GM21360 (cell line): ENCODE data around the gene MOB2.
A peak's percentile ranks its signal among the peaks of the same experiment; 100 is the strongest.

ENCODE experiments used
- ATAC-seq: cut with Tn5 transposase; IDR thresholded peaks from one replicate; pipeline ENCODE4 v1.9.1; 2021; ENCODE audit warnings: mild to moderate bottlenecking, moderate library complexity; ENCODE audit not compliant: unreplicated experiment

Gene MOB2

DNA sequence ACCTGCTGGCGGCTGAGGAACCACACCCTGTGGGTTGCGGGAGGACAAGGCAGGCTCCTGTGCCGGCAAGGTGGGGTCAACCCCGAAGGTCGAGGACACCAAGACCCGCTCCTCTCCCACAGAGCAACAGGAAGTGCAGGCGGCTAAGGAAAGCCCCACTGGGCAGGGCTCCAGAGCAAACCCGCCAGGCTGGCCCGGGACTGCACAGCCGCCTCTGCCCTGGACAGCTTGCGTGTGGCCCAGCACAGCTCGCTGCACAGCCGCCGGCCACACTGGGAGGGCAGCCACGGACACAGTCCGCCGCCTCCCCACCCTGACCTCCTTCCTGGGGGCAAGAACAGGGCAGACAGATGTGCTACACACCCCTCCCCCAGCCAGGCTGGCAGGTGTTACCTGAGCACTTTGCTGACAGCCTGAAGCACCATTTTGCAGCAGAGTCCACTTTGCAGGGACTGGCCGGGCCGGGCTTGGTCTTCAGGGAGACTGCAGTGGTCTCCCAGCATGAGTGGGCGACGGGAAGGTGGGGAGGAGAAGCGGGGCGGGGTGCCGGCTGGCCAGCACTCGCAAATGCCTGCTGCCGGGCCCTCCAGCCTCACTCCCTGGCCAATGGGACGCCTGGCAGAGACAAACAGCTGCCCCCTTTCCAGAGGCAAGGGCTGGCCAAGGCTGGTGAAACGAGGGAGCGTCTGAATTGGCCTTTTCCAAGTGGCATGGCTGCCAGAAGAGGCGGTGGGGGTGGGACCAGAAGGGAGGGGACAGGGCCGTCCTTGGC, at the start of gene MOB2:
TSS of gene MOB2 (minus strand) at position 726 of the 772 bp plus-strand sequence. CDS start at position 503, 223 bp downstream.
- no peak for ATAC-seq

- ATAC-seq, result no peak
These were observed 48.1 kb upstream of the MOB2 start for GRCh38 chr11:1534682-1535081.

GRCh38 chr11:1534171-1534570, 47.6 kb upstream of the MOB2 start:
- ATAC-seq, result no peak

- no peak for ATAC-seq
These were observed 46.8 kb upstream of the MOB2 start for GRCh38 chr11:1533342-1533725.

DNA sequence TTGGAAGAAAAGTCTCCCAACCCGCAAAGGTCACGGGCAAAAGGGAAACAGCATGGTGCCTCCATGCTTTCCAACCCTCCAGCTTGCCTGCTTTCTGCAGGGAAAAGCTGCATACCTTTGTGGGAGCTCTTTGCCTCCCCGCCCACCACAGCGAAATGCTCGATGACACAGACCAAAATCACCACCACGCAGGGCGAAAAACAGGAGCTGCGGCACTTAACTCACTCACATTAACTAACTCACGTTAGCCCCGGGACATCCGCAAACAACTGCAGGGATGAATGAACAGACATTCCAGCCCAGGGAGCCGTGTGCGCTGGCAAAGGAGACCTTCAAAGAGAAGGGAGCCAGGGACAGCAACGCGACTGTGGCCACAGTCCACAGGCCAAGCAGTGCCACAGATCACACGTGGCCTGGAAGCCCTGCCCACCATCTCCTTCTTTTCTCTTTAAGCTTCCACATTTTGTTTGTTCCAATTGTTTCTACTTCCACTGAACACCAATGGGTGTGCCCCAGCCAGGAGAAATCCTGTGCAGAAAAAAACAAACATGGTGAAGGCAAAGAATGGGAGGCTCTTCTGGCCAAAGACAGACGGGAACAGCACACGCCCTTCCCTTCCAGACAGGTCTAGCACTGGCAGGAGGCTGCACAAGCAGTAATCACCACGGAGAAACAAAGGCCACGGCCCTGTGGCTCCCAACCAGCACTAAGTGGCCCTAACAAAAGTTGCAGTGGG, 46.2 kb upstream of the MOB2 start:
- no peak for ATAC-seq

DNA sequence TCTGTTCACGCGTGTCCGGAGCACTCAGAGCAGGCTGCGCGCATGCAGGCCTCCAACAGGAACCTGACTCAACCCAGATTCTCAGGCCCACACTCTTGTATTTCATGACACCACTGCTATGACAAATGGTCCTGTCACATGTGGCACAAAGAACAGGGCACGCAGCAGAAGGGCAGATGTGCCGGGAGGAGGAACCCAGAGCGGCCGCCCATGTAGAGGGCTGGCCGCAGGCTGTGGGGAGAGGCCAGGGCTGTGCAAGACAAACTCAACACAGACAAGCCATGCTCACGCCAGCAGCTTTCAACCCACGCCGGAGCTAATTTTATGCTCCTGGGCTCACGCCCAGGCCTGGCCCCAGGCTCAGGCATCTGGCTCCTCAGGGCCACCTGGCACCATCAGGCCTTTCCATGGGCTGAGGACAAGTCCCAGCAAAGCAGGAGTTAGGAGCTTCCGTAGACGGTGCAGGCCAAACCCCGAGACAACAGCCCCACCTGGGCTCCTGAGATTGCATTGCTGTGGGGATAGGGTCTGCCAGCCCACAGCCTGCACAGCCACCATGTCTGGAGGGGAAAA, 45.5 kb upstream of the MOB2 start:
- ATAC-seq, result no peak

GRCh38 chr11:1531449-1532013, 45.0 kb upstream of the MOB2 start:
- no peak for ATAC-seq

DNA sequence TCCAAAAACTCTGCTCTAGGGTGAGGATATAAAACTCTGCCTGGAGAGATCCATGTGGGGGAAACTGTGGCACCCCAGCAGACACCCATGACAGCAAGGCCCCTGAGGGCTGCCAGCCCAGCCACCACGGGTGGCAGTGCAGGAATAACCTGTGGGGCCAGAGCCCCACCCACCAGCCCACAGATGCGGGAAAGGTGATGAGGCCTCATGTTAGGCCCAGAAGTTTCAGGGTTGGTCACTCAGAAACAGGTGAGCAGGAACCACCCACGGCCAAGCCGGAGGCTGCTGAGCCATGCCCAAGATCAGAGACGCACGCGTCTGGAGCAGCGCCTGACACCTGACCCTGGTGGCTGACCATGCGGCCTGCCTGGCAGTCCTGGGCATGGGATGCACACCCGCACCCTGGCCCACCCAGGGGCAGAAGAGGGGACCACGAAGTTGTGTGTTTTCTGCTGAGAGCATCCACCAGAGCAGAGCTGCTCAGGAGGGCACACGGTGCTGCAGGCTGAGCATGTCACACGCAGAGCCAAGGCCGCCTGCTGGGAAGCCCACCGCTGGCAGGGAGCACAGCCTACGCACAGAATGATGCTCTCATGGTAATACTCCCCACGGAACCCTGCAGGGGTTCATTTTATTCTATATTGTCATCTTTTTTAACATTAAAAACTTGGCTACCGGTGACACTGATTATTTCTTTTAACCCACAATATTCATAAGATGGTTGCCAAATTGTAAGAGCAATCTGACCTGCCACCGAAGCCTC, 44.3 kb upstream of the MOB2 start:
- no peak for ATAC-seq

DNA sequence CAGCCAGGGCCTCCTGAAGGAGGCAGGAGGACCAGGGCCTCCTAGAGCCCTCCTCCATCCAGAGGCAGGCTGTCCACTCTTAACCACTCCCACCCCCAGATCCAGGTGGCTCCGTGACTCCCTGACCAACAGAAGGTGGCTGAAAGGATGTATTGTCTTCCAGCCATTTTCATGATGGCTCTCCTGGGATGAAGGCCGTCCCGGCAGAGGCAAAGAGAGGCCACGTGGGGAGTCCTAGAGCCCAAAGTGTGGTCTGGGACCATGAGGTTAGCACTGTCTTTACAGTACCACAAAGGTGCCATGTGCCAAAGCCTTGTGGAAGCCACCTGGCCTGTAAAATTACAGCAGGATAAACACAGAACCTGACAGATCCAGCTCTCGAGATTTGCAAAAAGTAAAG, 43.2 kb upstream of the MOB2 start:
- ATAC-seq, result no peak

- ATAC-seq, result no peak
These were observed 42.7 kb upstream of the MOB2 start for GRCh38 chr11:1529286-1529685.

GRCh38 chr11:1528710-1529109, 42.1 kb upstream of the MOB2 start:
- no peak for ATAC-seq

- ATAC-seq, result no peak
These were observed 40.2 kb upstream of the MOB2 start for GRCh38 chr11:1526785-1527184.

DNA sequence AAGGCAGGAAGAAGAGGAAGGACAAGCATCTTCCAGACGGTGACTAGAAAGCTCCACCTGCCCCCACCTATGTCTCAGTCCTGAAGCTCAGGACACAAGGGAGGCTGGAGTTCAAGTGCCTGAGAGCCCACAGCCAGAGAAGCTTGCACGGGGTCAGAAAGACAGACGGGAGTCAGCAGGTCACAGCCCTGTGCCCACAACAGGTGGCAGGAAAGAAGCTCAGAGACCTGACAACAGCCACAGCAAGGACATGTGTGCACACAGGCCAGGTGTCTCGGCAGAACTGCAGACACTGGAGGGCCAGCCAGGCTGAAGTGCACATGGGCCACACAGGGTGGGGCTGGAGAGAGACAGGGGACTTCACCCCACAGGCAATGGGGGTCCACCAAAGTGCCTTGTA, 37.2 kb upstream of the MOB2 start:
- ATAC-seq, result no peak

- no peak for ATAC-seq
These were observed 36.5 kb upstream of the MOB2 start for GRCh38 chr11:1523077-1523476.

DNA sequence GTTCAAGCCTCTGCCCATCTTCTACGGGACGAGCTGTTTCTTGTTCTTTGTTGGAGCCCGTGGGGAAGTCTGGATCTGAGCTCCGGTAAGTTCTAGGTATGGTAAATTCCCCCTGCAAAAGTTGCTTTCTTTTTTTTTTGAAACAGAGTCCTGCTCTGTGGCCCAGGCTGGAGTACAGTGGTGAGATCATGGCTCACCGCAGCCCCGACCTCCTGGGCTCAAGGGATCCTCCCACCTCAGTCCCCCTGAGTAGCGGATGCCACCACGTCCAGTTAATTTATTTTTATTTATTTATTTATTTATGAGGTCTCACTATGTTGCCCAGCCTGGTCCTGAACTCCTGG, 35.5 kb upstream of the MOB2 start:
- ATAC-seq, result peak; percentile 35

GRCh38 chr11:1521382-1522080, 35.0 kb upstream of the MOB2 start:
- peak; percentile 77 for ATAC-seq

DNA sequence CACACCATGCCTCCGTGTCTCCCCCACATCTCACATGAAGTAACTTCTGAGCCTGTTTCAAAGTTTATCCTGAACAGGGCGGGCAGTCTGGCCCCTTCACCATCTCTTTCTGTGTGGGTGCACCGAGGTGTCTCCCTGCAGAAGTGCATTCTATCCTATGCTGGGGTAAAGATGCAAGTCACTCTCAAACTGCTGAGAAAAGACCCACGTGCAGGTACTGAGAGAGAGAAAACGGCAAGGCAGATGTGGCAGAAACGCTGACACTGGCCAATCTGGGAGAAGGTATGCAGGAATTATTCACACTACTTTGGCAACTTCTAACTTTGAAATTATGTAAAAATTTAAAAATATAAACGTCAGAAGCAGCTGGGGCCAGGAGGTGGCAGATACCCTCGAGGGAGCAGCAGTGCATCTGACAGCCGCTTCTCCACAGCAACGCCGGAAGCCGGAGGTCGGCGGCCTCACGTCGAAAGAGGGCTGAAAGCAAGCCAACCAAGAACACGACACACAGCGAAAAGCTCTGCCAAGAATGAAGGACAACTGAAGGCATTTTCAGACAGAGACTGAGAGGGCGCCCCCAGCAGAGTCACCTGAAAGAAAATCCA, 34.2 kb upstream of the MOB2 start:
- no peak for ATAC-seq

GRCh38 chr11:1520209-1520662, 33.7 kb upstream of the MOB2 start:
- ATAC-seq, result no peak

- no peak for ATAC-seq
These were observed 32.7 kb upstream of the MOB2 start for GRCh38 chr11:1519028-1520010.
